Endometrial microvascular endothelial cells (primary cell): ENCODE results near the gene ARL13A. TPM values are rescaled to one million over a fixed set of nuclear protein-coding genes. Genes with fewer than 3 reads are reported as not detected.
"Not testable (repeated sequence)": the region's sequence is repeated elsewhere in the genome, so short reads cannot be mapped to it uniquely, and the experiment has no call there.

ENCODE experiments used
- in situ Hi-C: cut with HindIII; loops from 2 replicates; pipeline ENCODE4 v1.10.0; 2017; ENCODE audit warnings: low sequenced_read_pairs, low pct_unique_long_range_greater_than_20kb; ENCODE audit errors: inconsistent ontology term
- total RNA-seq: library from RNA; depleted of rRNA; stranded (reverse); fragments of >200 nt; gene quantifications from one replicate; pipeline ENCODE4 v1.2.3, GENCODE V29; 2015; ENCODE audit errors: inconsistent ontology term

ARL13A gene
- total RNA-seq, 1 donor from 2014 or later: not detected

GRCh38 chrX:100980608-100981497, 11.3 kb downstream of the ARL13A start:
- in situ Hi-C loops: no loop called here

GRCh38 chrX:100981498-100981845, 12.0 kb downstream of the ARL13A start:
- in situ Hi-C loops: not testable (repeated sequence)

DNA sequence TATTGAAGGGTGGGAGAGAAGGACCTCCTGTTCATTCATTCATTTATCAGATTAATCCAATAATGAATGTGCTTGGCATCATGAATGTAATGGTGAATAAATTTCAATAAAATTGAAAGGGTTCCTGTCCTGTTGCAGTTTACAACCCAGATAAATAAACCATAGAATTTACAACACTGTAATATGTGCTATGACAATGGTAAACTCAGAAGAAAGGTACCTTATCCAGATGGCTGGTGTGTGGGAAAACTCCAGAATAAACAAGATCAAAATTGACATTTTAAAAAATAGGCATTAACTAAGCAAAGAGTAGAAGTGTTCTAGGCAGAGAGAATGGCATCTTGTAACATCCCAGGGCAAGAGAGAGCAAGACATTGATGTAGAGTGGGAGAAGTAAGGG, 15.3 kb downstream of the ARL13A start:
- in situ Hi-C loops: no loop called here

DNA sequence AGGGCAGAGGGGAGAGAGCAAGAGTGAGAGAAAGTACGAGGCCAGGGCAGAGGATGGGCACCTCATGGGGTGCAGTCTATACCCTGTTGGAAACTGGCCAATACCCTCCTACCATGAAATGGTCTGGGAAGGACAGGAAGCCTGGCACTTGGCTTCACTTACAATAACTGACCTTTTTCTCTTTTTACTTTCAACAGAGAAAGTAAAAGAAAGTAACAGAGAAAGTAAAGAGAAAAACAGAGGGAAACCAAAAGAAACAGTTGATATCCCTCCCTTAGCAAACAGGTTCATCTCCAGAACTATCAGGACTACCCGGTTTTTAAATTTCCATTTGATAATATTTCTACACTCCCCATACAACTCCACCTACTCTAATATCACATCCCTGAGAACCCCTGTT, 20.6 kb downstream of the ARL13A start:
- in situ Hi-C loops: no loop called here

GRCh38 chrX:100994352-100995281, 25.1 kb downstream of the ARL13A start:
- in situ Hi-C loops: no loop called here

DNA sequence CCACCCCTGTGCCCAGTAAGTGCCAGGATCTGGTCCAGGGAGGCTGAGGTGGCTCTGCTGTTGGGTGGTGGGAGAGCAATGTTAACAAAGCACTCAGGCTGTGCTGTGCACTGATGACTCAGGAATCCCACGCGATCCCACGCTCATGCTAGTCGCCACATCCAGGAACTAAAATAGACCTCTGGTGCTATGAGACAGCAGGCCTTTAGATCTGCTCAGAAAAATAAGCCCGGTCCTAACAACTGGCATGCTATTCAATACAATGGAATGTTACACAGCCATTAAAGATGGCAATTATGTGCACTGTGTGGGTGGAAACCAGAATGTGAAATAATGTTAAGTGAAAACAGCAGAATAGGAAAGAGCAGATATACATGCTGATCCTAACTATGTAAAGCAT, 26.0 kb downstream of the ARL13A start:
- in situ Hi-C loops: no loop called here

- in situ Hi-C loops: no loop called here
Measured at GRCh38 chrX:100999451-100999850, 29.9 kb downstream of the ARL13A start.

DNA sequence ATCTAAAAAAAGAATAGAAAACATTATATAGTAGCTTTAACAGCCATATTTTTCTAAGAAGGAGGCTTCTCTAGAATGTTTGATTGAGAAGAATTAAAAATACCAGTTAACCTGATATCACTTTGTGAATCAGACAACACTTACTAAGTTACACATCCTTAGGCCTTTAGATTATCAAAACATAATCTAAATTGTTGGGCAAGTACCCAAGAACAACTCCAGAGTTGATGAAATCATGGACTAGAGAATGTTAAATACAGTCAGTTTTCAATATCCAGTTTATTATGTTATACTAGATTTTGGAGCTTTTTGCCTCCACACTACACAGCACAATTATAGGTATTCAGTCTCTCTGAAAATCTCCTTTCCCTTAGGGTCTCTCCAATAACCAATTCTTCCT, 39.6 kb downstream of the ARL13A start:
- in situ Hi-C loops: no loop called here

DNA sequence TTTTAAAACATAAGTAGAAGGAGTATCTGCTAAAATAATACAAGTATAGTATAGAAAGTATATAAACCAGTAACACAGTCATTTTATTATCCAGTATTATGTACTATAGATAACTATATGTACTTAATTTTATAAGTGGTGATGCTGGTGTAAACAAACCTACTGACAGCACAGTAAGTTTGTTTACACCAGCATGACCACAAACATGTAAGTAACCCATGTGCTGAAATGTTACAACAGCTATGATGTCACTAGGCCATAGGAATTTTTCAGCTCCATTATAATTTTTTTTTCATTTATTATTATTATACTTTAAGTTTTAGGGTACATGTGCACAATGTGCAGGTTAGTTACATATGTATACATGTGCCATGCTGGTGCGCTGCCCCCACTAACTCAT, 42.5 kb downstream of the ARL13A start:
- in situ Hi-C loops: not testable (repeated sequence)

DNA sequence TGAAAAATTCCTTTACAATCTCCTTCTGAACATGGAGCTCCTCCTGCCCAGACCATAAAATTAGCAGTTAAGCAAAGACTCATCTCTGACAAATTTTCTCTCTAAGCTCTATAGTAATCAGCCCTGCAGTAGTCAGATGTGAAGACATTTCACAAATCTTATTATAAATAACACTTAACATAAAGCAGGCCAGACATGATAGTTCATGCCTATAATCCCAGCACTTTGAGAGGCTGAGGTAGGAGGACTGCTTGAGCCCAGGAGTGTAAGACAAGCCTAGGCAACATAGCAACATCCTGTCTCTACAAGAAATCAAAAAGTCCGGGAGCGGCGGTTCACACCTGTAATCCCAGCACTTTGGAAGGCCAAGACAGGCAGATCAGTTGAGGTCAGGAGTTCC, 52.5 kb downstream of the ARL13A start:
- in situ Hi-C loops: no loop called here

- in situ Hi-C loops: no loop called here
Measured at GRCh38 chrX:101025126-101025525, 55.6 kb downstream of the ARL13A start.

- in situ Hi-C loops: no loop called here
Measured at GRCh38 chrX:101028562-101028961, 59.1 kb downstream of the ARL13A start.

DNA sequence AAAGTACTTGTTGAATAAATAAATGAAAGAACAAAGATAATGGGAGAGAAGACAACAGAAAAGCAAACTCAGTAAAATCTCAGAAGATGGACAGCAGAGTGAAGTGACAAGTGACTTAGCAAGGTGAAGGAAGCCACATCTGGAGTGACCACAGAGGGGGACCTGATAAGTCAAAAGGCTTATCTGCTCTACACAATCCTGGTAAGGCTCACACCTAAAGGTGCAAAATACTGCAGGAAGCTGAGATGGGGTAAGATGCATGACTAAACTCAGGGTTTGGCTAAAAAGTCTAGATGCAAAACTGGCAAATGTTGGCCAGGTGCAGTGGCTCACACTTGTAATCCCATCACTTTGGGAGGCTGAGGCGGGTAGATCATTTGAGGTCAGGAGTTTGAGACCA, 60.2 kb downstream of the ARL13A start:
- in situ Hi-C loops: no loop called here

GRCh38 chrX:101037231-101037630, 67.7 kb downstream of the ARL13A start:
- in situ Hi-C loops: no loop called here

- in situ Hi-C loops: no loop called here
Measured at GRCh38 chrX:101040197-101040596, 70.7 kb downstream of the ARL13A start.

Other genes starting within 250 kb of the ARL13A start
- gene SYTL4, start 237.6 kb upstream of the ARL13A start, total RNA-seq: 27.2 TPM
- 38.6 TPM for gene CSTF2, start 149.3 kb upstream of the ARL13A start, total RNA-seq
- not detected for gene NOX1, start 95.3 kb upstream of the ARL13A start, total RNA-seq
- 1.1 TPM for gene XKRX, start 40.8 kb upstream of the ARL13A start, total RNA-seq
- gene TRMT2B, start 82.4 kb downstream of the ARL13A start, total RNA-seq: 18.2 TPM
- gene TMEM35A, start 109.2 kb downstream of the ARL13A start, total RNA-seq: 5.6 TPM
- gene CENPI, start 128.5 kb downstream of the ARL13A start, total RNA-seq: 34.1 TPM